K562 (cell line): ENCODE data around the gene PSMA2. TPM values are rescaled to one million over a fixed set of nuclear protein-coding genes. Genes with fewer than 3 reads are reported as not detected.

Source experiments
- ATAC-seq: fragments of 200-7000 bp; cut with Tn5 transposase; 3 replicates; pipeline ENCODE4 v1.9.1; 2020; ENCODE audit warnings: moderate library complexity
- BruUV-seq: library from RNA; stranded (reverse); fragments of 400-500 nt; replicated peaks from 2 replicates; lab custom pipeline; 2021; lab: Mats Ljungman, UMichigan
- CTCF ChIA-PET: fragments of 300-600 bp; formaldehyde crosslinking; extraction: SDS; loops from one replicate; lab custom pipeline; 2021; ENCODE audit warnings: low intra/inter-chr PET ratio; lab: Yijun Ruan, JAX
- POLR2A ChIA-PET: fragments of 300-600, 350-650 bp; sonication (Branson Sonifier 250); formaldehyde crosslinking; extraction: SDS; loops from one replicate; lab custom pipeline; 2021; ENCODE audit warnings: antibody characterized with exemption, inconsistent platforms; lab: Yijun Ruan, JAX
- DNase-seq, 4 experiments: peaks; one replicate each; pipeline versions ENCODE4 v3.0.0 to v3.0.0-alpha.2; 2011 to 2018; ENCODE audit warnings: low spot score in 3 of 4, mixed read lengths in 3 of 4; ENCODE audit errors: extremely low read depth in 1 of 4
- FAIRE-seq: peaks from 2 replicates; lab custom pipeline; 2011; peaks lifted over from hg19 to GRCh38; lab: Jason Lieb, UNC
- H2AFZ ChIP-seq: 2 replicates; pipeline ENCODE4 v1.6.0; 2011; ENCODE audit warnings: low read depth, low read length, control low read depth, inconsistent platforms
- H3K27ac ChIP-seq: fragments of 200-600 bp; 3 replicates; pipeline ENCODE4 v1.8.0; 2011; ENCODE audit warnings: low read depth, mild to moderate bottlenecking, control low read depth, inconsistent platforms, low read length, moderate library complexity, mixed read lengths; ENCODE audit errors: extremely low read depth
- H3K27me3 ChIP-seq, 2 experiments: fragments of 300-600 bp in 1 of 2; 2 replicates in 1 of 2; 3 replicates in 1 of 2; pipeline versions ENCODE4 v1.6.0 to v1.8.0; 2011; ENCODE audit warnings: inconsistent platforms in 2 of 2, low read length in 2 of 2, mild to moderate bottlenecking in 1 of 2, mixed read lengths in 1 of 2, moderate library complexity in 1 of 2; ENCODE audit not compliant: control insufficient read depth in 2 of 2, insufficient read depth in 2 of 2
- H3K36me3 ChIP-seq: fragments of 300-600 bp; 3 replicates; pipeline ENCODE4 v1.8.0; 2011; ENCODE audit warnings: mild to moderate bottlenecking, low read length, inconsistent platforms; ENCODE audit not compliant: control insufficient read depth, insufficient read depth
- H3K4me1 ChIP-seq, 2 experiments: fragments of 200-600 bp in 1 of 2; replicated peaks in 1 of 2; 2 replicates in 1 of 2; 3 replicates in 1 of 2; pipeline versions ENCODE4 v1.5.1 to v1.8.0; 2011; ENCODE audit warnings: inconsistent platforms in 2 of 2, low read length in 2 of 2, mild to moderate bottlenecking in 1 of 2, mixed read lengths in 1 of 2, moderate library complexity in 1 of 2; ENCODE audit not compliant: control insufficient read depth in 2 of 2, insufficient read depth in 2 of 2
- H3K4me2 ChIP-seq: 2 replicates; pipeline ENCODE4 v1.6.1; 2011; ENCODE audit warnings: low read length, control low read depth, inconsistent platforms, mixed read lengths; ENCODE audit not compliant: insufficient read depth
- H3K4me3 ChIP-seq: fragments of 200-600 bp; sonication (generic), shearing (Covaris generic); 2 replicates; pipeline ENCODE4 v1.5.1; 2016; ENCODE audit warnings: control low read depth, inconsistent platforms
- H3K79me2 ChIP-seq: fragments of 200-600 bp; 3 replicates; pipeline ENCODE4 v1.8.0; 2011; ENCODE audit warnings: low read length, inconsistent platforms; ENCODE audit not compliant: control insufficient read depth, insufficient read depth
- H3K9ac ChIP-seq, 2 experiments: 2 replicates each; pipeline versions ENCODE4 v1.6.0 to v1.6.1; 2011; ENCODE audit warnings: low read depth in 2 of 2, low read length in 2 of 2, control low read depth in 1 of 2, inconsistent platforms in 1 of 2, mild to moderate bottlenecking in 1 of 2, mixed read lengths in 1 of 2; ENCODE audit not compliant: insufficient read depth in 1 of 2
- H3K9me1 ChIP-seq: one replicate; pipeline ENCODE4 v1.6.0; 2011; ENCODE audit warnings: inconsistent platforms, mild to moderate bottlenecking, low read length, moderate library complexity; ENCODE audit not compliant: control insufficient read depth, insufficient read depth
- H3K9me3 ChIP-seq: replicated peaks from 2 replicates; pipeline ENCODE4 v1.5.1; 2011; ENCODE audit warnings: low read depth, low read length, inconsistent platforms; ENCODE audit not compliant: control insufficient read depth, insufficient read depth
- H4K20me1 ChIP-seq: replicated peaks from 2 replicates; pipeline ENCODE4 v1.6.1; 2011; ENCODE audit warnings: low read length, inconsistent platforms, mixed read lengths; ENCODE audit not compliant: control insufficient read depth, insufficient read depth
- ATF7 ChIP-seq: fragments of 450-650 bp; IDR thresholded peaks from 2 replicates; pipeline ENCODE4 v1.7.1; 2014; ENCODE audit warnings: mild to moderate bottlenecking, moderate library complexity
- BDP1 ChIP-seq: IDR thresholded peaks from 3 replicates; pipeline ENCODE4 v1.6.1; 2011; ENCODE audit not compliant: insufficient read length, insufficient read depth
- NCOA1 ChIP-seq: fragments of 450-650 bp; IDR thresholded peaks from 2 replicates; pipeline ENCODE4 v1.6.1; 2016; ENCODE audit warnings: low read depth
- RB1 ChIP-seq: fragments of 450-650 bp; IDR thresholded peaks from 2 replicates; pipeline ENCODE4 v1.6.1; 2017; ENCODE audit warnings: low read depth, mild to moderate bottlenecking
- SOX6 ChIP-seq: fragments of 450-650 bp; IDR thresholded peaks from 2 replicates; pipeline ENCODE4 v1.6.1; 2014; ENCODE audit warnings: mild to moderate bottlenecking
- SPI1 ChIP-seq: IDR thresholded peaks from 2 replicates; pipeline ENCODE4 v1.6.1; 2011; ENCODE audit warnings: low read depth, low read length, control low read depth, borderline replicate concordance
- ZNF24 ChIP-seq: fragments of 450-650 bp; IDR thresholded peaks from 2 replicates; pipeline ENCODE4 v1.6.1; 2016
- WGBS: fragments of 100-300 bp; shearing (Covaris generic); methylation state at CpG from one replicate; pipeline ENCODE4 v1.1.6; 2016; ENCODE audit warnings: low coverage, mixed read lengths; ENCODE audit not compliant: insufficient coverage; ENCODE audit errors: missing lambda C conversion rate; 5-methylcytosine and 5-hydroxymethylcytosine counted together
- in situ Hi-C: fragments of 300-500 bp; cut with MboI; formaldehyde crosslinking; loops from 4 replicates; pipeline ENCODE4 v1.15.0; 2018; ENCODE audit warnings: inconsistent platforms, mixed read lengths
- intact Hi-C: fragments of 100-400 bp; cut with micrococcal nuclease; formaldehyde crosslinking; loops from 2 replicates; pipeline ENCODE4 v1.14.2; 2022
- polyA plus RNA-seq, 8 experiments: library from polyadenylated mRNA; depleted of rRNA in 4 of 8; stranded (reverse) in 5 of 8; unstranded in 3 of 8; fragments of >200 nt; fragmentation: Nextera tagmentation in 2 of 8; fragmentation: Illumina TruSeq in 1 of 8; extraction: Ambion mirVana in 2 of 8; extraction: Trizol in 1 of 8; gene quantifications; 2 replicates each; pipeline versions ENCODE4 v1.2.1 to v1.2.3, GENCODE V29; 2011 to 2014; ENCODE audit warnings: inconsistent platforms in 1 of 8, missing spikeins in 1 of 8
- total RNA-seq, 7 experiments: library from RNA; depleted of rRNA in 6 of 7; stranded (reverse); fragments of >200 nt in 6 of 7; fragmentation: Illumina TruSeq in 2 of 7; extraction: Trizol in 2 of 7; gene quantifications; 2 replicates each; pipeline versions ENCODE4 v1.2.1 to v1.2.3, GENCODE V29; 2011 to 2021; ENCODE audit warnings: low replicate concordance in 1 of 7
- TF ChIP-seq, protein P1 (sequence below): sonication (generic); formaldehyde crosslinking; IDR thresholded peaks from 2 replicates; pipeline ENCODE4 v1.4.0; 2020; ENCODE audit warnings: mild to moderate bottlenecking, missing genetic modification reagents
- TF ChIP-seq, protein P2 (sequence below): fragments of 450-650 bp; IDR thresholded peaks from 2 replicates; pipeline ENCODE4 v1.6.1; 2017; ENCODE audit warnings: antibody characterized with exemption, mild to moderate bottlenecking
- TF ChIP-seq, protein P3 (sequence below), 3 experiments: IDR thresholded peaks in 2 of 3; conservative IDR thresholded peaks in 1 of 3; 2 replicates each; pipeline ENCODE4 v1.5.1; 2011 to 2012; ENCODE audit warnings: low read length in 3 of 3, mild to moderate bottlenecking in 3 of 3, control low read depth in 2 of 3, improper control_type of control experiment in 1 of 3, inconsistent platforms in 1 of 3, low read depth in 1 of 3, mixed read lengths in 1 of 3, moderate library complexity in 1 of 3; ENCODE audit not compliant: insufficient read depth in 2 of 3

Gene PSMA2
- total and polyA plus RNA-seq, 9 of the 15 experiments (the other 6 are each of a cell fraction or from before 2014, with no cell fraction given) = 91.7 to 1,070 (median 213) TPM

DNA sequence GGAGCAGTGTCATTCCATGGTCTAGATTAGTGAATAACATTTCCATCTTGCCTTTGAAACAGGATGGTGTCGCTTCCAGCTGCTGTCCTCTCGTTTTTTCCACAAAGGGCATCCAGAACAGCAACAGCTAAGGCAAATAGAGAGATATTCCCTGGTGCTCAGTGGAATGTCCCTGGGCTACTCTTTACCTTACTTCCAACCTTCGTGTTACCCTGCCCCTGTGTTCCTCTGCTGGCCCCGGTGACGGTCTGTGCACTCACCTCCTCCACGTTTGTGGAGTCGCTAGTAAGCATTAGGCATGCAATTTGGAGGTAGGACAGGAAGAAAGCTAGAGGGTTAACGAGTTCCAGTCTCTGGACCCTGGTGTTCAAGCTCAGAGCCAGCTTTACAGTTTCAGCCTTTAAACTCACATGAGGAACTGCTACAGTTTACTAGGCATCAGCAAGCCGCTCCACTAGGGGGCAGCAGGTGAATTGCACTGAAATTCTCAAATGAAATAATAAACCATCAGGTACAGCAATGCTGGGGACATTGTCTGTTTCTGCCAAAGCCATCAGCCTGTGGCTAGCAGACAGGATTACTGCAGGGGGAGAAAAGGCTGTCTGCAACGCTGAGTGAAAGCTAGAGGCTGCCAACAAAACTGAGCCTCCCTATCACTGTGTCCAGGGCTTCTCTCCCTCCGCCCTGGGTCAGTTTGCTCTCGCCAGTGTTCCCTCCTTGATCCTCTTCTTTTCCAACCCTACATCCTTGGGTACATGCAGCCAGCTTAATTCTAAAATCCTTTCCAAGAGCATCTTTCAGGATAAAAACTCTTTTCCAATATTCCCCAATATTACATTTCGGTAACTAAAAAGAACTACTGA lies 9.2 kb upstream of the PSMA2 start:
- intact Hi-C loops (loop anchor here (1.0 to 5.0 kb wide), 4 partner anchors 116 to 498 kb away; no protein-coding TSS in a partner anchor), in situ Hi-C loops (loop anchor here (10.0 to 25.0 kb wide), 2 partner anchors 164 to 321 kb away; no protein-coding TSS in a partner anchor)
- ATAC-seq (peak; percentile 76), DNase-seq (peak; percentile 47 to 89 (median 62)), FAIRE-seq (peak; percentile 95)
- 49% methylated on average over 13 of the region's 13 CpGs for WGBS
- Histone ChIP-seq H2AFZ (peak overlapping the region; percentile 84), H3K4me1 (peaks cover 4 to 13% of the 10 kb centered on the region in 2 experiments; a peak in 4 of 5 replicates), H3K9me1 (no peaks in the 10 kb centered on the region), H3K9me3 (no peaks in the 10 kb centered on the region), H3K79me2 (peaks cover under 1% of the 10 kb centered on the region; the same call in 1 of the 3 replicates), H3K27ac (no peak overlapping the region; the same call in 2 of the 3 replicates), H3K4me3 (no peak overlapping the region), H3K27me3 (no peaks in the 10 kb centered on the region), H3K4me2 (no peak overlapping the region), H3K36me3 (peaks cover 42% of the 10 kb centered on the region), H4K20me1 (no peaks in the 10 kb centered on the region), H3K9ac (peak overlapping the region in 1 of 2 experiments; percentile 59; a peak in 1 of 4 replicates)
- no TSS peak for BruUV-seq
- POLR2A ChIA-PET = interaction anchor here (0.7 to 2.3 kb wide), 3 partner anchors 9 to 172 kb away, joined by 3 to 18 read pairs (median 4); partner anchors contain the start of genes MRPL32 and PSMA2
- CTCF ChIA-PET = interaction anchor here (0.7 to 1.9 kb wide), 3 partner anchors 163 to 320 kb away, joined by 3 to 10 read pairs (median 3); no protein-coding TSS in a partner anchor
- TF ChIP-seq ATF7 (0 out of 2 replicates have a peak, but pooled peaks have one; percentile 31), RB1 (0 out of 2 replicates have a peak, but pooled peaks have one; percentile 29), BDP1 (no peak), SOX6 (peak; percentile 28; the same call in 1 of the 2 replicates), ZNF24 (peak; percentile 26; the same call in 1 of the 2 replicates), SPI1 (peak; percentile 77; the same call in 1 of the 2 replicates), NCOA1 (no peak)
- TF ChIP-seq, protein P1, sequence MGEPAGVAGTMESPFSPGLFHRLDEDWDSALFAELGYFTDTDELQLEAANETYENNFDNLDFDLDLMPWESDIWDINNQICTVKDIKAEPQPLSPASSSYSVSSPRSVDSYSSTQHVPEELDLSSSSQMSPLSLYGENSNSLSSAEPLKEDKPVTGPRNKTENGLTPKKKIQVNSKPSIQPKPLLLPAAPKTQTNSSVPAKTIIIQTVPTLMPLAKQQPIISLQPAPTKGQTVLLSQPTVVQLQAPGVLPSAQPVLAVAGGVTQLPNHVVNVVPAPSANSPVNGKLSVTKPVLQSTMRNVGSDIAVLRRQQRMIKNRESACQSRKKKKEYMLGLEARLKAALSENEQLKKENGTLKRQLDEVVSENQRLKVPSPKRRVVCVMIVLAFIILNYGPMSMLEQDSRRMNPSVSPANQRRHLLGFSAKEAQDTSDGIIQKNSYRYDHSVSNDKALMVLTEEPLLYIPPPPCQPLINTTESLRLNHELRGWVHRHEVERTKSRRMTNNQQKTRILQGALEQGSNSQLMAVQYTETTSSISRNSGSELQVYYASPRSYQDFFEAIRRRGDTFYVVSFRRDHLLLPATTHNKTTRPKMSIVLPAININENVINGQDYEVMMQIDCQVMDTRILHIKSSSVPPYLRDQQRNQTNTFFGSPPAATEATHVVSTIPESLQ (CRISPR knock-in tag) = no peak
- TF ChIP-seq, protein P2, sequence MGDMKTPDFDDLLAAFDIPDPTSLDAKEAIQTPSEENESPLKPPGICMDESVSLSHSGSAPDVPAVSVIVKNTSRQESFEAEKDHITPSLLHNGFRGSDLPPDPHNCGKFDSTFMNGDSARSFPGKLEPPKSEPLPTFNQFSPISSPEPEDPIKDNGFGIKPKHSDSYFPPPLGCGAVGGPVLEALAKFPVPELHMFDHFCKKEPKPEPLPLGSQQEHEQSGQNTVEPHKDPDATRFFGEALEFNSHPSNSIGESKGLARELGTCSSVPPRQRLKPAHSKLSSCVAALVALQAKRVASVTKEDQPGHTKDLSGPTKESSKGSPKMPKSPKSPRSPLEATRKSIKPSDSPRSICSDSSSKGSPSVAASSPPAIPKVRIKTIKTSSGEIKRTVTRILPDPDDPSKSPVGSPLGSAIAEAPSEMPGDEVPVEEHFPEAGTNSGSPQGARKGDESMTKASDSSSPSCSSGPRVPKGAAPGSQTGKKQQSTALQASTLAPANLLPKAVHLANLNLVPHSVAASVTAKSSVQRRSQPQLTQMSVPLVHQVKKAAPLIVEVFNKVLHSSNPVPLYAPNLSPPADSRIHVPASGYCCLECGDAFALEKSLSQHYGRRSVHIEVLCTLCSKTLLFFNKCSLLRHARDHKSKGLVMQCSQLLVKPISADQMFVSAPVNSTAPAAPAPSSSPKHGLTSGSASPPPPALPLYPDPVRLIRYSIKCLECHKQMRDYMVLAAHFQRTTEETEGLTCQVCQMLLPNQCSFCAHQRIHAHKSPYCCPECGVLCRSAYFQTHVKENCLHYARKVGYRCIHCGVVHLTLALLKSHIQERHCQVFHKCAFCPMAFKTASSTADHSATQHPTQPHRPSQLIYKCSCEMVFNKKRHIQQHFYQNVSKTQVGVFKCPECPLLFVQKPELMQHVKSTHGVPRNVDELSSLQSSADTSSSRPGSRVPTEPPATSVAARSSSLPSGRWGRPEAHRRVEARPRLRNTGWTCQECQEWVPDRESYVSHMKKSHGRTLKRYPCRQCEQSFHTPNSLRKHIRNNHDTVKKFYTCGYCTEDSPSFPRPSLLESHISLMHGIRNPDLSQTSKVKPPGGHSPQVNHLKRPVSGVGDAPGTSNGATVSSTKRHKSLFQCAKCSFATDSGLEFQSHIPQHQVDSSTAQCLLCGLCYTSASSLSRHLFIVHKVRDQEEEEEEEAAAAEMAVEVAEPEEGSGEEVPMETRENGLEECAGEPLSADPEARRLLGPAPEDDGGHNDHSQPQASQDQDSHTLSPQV = peak; percentile 67; the same call in 1 of the 2 replicates
- TF ChIP-seq, protein P3, sequence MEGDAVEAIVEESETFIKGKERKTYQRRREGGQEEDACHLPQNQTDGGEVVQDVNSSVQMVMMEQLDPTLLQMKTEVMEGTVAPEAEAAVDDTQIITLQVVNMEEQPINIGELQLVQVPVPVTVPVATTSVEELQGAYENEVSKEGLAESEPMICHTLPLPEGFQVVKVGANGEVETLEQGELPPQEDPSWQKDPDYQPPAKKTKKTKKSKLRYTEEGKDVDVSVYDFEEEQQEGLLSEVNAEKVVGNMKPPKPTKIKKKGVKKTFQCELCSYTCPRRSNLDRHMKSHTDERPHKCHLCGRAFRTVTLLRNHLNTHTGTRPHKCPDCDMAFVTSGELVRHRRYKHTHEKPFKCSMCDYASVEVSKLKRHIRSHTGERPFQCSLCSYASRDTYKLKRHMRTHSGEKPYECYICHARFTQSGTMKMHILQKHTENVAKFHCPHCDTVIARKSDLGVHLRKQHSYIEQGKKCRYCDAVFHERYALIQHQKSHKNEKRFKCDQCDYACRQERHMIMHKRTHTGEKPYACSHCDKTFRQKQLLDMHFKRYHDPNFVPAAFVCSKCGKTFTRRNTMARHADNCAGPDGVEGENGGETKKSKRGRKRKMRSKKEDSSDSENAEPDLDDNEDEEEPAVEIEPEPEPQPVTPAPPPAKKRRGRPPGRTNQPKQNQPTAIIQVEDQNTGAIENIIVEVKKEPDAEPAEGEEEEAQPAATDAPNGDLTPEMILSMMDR (IDR thresholded peaks at IDR 0.05 in 2 of 3, conservative IDR thresholded peaks at IDR 0.05 in 1 of 3; ENCODE audit: insufficient read depth in 2 of 3, low read depth in 1 of 3, low read length in 3 of 3) = peak; percentile 85 to 94 (median 89)
